HG02642 (cell line): Measurements from ENCODE around the gene ADGRG3.

Experiments
- ATAC-seq: cut with Tn5 transposase; IDR thresholded peaks from one replicate; pipeline ENCODE4 v1.9.1; 2021; ENCODE audit warnings: mild to moderate bottlenecking; ENCODE audit not compliant: unreplicated experiment, poor library complexity

The ADGRG3 gene

GRCh38 chr16:57732037-57732436 lies 63.9 kb downstream of the ADGRG3 start:
- no peak for ATAC-seq

- no peak for ATAC-seq
Observed at GRCh38 chr16:57732714-57733113, 64.6 kb downstream of the ADGRG3 start.

- ATAC-seq: no peak
Observed at GRCh38 chr16:57734308-57734924, 66.3 kb downstream of the ADGRG3 start.

GRCh38 chr16:57734925-57735754 lies 67.0 kb downstream of the ADGRG3 start:
- peak; percentile 91 for ATAC-seq

- no peak for ATAC-seq
Observed at GRCh38 chr16:57735755-57736418, 67.8 kb downstream of the ADGRG3 start, which contains the start of gene KATNB1. Gene KATNB1 (plus strand): TSS chr16:57735770. CDS start chr16:57737244, 1,474 bp downstream.

GRCh38 chr16:57736419-57737351 lies 68.6 kb downstream of the ADGRG3 start:
- ATAC-seq: no peak

GRCh38 chr16:57738844-57739243 lies 70.7 kb downstream of the ADGRG3 start:
- ATAC-seq: no peak
